HuH-7.5 (cell line): Measurements from ENCODE around the gene PPIL1.

Source experiments
- DNase-seq: peaks from one replicate; pipeline ENCODE4 v3.0.0; 2011; ENCODE audit warnings: low spot score

The PPIL1 gene

DNA sequence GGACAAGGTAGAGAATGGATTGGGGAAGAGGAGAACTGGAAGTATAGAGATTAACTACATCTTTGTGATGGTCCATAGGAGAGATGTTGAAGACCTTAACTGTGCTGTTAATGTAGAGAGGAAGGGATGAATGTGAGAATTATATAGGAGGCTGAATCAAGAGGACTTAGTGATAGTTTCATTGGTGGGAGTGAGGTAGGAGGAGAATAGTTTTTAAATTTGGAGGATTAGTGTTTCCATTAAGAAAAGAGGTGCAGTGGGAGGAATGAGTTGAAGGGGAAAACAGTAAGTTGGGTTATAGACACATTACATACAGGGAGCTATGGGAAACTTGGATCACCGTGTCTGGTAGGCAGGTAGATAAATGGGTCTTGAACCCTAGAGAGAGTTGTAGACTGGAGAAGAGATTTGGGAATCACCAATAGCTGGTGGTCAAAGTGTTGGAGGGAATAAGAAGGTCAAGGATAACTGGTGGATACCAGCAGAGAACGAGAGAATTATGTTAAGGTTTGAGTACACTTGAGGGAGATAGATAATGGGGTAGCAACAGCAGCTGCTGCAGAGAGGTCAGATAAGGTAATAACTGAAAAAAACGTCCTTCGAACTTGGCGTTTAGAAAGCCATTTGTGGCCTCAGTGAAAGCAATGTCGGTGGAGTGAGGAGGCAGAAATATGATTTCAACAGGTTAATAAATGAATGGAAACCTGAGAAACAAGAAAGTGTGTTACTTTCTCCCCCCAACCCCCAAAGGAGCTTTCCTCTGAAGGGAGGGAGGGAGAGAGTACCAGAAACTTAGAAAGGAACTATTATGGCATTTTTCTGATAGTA lies 14.3 kb upstream of the PPIL1 start:
- no peak for DNase-seq

DNA sequence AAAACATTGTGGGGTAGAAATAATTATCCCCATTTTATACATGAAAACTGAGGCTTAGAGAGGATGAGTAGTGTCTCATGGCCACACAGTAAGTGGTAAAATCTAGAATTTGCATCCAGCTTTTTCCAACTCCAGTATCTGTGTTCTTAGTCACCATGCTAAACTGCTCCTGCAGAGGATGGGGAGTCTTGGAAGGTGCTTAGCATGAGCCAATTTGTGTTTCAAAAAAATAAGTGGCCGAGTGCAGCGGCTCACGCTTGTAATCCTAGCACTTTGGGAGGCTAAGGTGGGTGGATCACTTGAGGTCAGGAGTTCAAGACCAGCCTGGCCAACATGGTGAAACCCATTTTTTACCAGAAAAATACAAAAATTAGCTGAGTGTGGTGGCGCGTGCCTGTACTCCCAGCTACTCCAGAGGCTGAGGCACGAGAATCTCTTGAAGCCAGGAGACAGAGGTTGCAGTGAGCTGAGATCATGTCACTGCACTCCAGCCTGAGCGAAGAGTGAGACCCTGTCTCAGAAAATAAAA lies 13.6 kb upstream of the PPIL1 start:
- no peak for DNase-seq

GRCh38 chr6:36886950-36887618 lies 12.5 kb upstream of the PPIL1 start:
- no peak for DNase-seq

DNA sequence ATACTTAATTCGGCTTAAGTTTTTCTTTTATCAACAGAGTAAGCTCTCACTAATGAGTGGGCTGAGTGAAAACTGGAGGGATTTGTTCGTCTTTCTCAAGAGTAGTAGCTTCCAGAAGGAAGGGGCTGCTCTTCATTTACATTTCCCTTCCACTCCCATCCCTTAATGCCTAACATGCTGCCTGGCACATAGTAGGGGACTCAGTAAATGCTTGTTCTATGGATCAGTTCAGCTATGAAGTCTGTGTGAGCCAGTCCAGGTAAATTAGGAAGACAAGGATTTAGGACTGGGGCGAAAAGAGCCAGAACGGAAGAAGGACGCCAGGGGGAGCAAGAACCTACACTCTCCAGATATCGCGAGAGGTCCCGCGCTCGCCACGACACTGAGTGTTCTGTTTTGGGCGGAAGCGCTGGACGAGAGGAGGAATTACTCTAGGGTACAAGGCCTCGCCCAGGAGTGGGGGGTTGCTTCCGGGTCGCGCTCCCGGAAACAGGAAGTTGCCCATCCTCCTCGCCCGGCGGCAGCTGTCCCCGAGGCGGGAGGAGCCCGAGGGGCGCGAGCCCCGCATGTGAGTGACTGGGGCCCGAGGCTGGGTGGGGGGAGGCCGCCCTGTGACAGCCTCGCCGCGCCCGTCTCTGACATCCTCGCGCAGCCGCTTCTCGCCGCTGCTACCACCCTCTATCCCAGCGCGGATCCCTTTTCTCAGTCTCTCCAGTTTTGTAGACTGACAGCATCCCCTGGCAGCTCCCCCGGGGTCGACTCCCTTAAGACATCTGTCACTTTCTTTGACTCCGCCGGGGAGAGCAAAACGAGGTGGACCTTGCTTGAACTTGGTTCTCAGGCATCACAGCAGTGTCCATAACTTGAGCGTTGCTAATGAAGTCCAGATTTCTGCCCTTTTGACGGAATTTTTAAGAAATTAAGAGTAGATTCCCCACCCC lies 11.1 kb upstream of the PPIL1 start, which contains the start of gene C6orf89:
Gene C6orf89 (plus strand): TSS at position 492 of the 941 bp plus-strand sequence. CDS start 13,493 bp downstream, outside the sequence.
- DNase-seq = peak; percentile 69

DNA sequence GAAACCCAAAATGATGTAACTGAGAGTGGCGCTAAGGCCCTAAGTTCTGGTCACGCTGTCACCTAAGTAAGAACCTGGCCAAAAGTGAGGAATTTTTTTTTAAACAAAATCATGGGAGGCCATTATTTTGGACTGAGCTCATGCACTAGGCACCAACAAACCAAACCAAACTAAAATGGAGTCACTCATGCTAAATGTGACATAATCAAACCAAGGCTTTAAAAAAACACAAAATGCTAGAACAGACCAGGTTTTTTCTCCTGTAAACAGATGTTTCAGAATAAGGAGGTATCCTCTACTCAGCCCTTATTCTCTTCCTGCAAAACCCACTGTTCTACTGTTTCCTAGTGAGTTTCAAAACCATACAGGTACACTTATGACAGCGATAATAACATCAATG lies 10.0 kb upstream of the PPIL1 start:
- DNase-seq = no peak

DNA sequence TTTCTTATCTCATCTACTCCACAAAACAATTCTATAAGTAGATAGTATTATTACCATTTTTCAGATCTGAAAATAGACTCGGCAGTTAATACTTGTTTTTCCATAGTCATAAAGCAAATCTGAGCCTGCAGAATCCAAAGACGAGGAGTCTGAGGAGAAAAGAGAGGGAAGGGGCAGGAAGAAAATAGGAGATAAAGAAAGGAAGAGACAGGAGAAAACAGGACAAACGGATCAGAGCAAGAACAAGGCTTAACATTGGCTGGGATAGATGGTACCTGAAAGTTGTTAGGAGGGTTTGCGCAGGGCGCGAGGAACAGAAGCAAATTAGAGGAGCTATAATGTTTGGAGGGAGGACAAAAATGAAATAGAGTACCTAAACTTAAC lies 639 bp upstream of the PPIL1 start:
- no peak for DNase-seq

DNA sequence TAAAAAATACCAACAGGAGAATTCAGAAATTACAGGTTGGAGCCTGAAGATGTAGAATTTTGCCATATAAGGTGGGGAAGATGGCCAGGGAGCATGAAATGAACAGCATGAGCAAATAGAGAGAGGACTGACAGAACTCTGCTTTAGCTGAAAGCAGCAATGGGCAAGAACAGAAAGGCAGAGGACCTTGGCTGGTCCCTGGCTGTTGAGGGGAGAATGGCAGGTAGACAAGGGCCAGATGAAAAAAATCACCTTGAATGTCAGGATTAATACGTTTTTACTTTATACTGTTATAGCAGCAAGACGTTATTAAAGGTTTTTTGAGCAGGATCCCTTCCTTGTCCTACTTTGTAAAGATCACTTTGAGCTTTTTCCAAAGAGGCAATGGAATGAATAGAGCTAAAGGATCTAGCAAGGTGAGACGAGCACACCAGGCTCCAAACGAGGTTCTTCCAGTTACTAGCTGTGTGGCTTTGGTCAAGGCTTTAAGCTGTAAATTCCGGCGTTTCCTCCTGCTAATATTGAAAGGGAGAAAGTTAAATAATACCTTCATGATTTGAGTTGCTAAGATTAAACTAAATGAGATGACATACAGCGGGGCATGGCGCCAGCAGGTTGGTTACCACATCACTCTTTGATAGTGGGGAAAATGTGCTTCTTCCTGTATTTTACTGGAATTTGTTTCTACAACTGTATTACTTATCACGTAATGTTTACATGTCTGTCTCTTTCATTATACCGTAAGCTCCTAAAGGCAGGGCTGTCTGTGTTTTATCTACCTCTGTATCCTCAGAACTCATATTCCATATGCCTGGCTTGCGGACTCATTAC lies 776 bp downstream of the PPIL1 start:
- no peak for DNase-seq

DNA sequence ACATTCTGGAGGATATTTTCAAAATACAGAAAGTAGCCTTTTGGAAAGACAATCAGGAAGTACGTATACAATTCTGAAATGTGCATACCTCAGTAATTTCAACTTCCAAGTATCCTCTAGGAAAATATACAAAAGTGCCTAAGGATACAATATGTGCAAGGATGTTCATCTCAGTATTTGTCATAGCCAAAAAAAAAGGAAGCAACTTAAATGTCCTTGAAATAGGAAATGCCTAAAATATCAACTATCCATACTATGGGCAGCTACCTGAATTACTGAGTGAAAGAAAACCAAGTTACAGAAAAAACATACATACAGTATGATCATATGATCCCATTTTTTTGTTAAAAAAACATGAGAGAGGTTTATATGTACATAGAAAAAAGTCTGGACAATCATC lies 1.5 kb downstream of the PPIL1 start:
- no peak for DNase-seq

- no peak for DNase-seq
Measured at GRCh38 chr6:36871686-36872085, 2.9 kb downstream of the PPIL1 start.

- no peak for DNase-seq
Measured at GRCh38 chr6:36867471-36868224, 7.0 kb downstream of the PPIL1 start.

DNA sequence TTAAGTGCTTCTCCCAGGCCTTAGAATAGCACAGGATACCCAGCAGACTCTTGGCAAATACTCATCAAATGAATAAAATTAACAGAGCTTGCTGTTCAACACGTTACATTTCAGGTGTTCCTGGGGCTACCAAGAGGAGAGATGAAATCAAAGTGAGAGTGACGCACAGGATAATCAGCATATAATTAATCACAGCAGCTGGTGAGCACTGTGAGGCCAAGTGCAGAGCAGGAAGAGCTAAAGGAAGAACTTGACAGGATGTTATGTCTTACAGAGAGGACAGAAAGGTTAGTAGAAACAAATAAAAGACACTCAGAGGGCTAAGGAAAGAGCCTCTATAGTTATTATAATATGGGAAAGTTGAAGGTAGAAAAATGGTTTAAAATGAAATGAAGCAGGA lies 8.8 kb downstream of the PPIL1 start:
- no peak for DNase-seq

DNA sequence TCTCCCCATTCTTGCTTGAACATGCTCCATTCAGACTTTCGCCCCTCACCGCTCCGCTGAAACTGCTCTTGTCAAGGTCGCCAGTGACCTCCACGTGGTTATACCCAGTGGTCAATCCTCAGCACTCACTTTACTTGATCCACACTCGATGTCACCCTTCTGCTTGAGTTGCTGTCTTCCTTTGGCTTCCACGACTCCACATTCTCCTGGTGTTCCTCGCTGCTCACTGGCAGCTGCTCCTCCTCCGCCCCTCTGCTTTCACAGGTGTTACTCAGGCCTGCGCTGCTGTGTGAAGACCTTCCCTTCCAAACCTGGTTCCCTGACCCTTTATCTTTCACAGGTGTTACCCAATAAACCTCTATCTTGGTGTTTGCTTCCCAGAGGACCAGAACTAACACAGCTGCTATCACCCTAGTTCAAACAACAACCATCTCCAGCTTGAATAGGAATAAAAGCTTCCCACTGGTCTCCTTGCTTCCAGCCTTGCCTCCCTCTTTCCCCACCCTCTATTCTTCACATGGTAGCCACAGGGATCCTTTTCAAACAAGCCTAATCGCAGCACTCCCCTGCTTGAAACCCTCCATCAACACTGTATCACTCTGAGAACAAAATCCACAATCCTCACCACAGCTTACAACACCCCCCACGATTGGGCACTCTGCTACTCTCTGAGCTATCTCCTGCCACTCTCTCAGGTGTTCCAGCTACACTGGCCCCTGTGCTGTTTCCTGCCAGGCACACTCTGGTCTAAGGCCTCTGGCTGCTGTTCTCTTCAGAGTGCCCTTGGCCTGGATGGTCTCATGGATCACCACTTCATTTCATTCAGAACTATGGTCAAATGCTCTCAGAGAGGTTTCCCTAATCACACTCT lies 10.7 kb downstream of the PPIL1 start:
- no peak for DNase-seq

- DNase-seq = no peak
Measured at GRCh38 chr6:36862848-36863382, 11.7 kb downstream of the PPIL1 start.

GRCh38 chr6:36862164-36862847 lies 12.3 kb downstream of the PPIL1 start:
- no peak for DNase-seq

DNA sequence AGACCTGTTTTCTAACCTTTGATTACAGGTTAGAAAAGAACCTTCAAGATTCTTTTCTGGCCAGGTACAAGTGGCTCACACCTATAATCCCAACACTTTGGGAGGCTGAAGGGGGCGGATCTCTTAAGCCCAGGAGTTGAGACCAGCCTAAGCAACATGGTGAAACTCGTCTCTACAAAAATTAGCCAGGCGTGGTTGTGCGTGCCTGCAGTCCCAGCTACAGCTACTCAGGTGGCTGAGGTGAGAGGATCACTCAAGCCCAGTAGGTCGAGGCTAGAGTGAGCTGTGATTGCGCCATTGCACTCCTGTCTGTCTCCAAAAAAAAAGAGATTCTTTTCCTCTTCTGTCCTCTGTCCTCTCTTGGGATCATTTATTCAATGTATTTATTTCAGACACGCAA lies 14.5 kb downstream of the PPIL1 start:
- no peak for DNase-seq

GRCh38 chr6:36858407-36858981 lies 16.1 kb downstream of the PPIL1 start:
- DNase-seq = no peak

DNA sequence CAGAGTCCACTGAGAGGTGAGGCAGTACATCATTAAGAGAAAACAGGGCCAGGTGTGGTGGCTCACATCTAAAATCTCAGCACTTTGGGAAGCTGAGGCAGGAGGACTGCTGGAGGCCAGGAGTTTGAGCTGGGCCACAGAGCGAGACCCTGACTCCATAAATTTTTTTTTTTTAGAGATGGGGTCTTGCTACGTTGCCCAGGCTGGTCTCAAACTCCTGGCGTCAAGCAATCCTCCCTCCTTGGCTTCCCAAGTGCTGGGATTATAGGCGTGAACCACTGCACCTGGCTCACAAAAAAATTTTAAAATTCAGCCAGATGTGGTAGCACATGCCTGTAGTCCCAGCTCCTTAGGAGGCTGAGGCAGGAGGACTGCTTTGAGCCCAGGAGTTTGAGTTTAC lies 17.3 kb downstream of the PPIL1 start:
- DNase-seq = no peak

- no peak for DNase-seq
Measured at GRCh38 chr6:36856277-36856676, 18.3 kb downstream of the PPIL1 start.
